DOHH2 (cell line): ENCODE results near the gene PON3.

ENCODE experiments used
- H3F3A ChIP-seq: fragments of 200-600 bp; sonication (generic), shearing (Covaris generic); 2 replicates; pipeline ENCODE4 v1.6.0; 2016; ENCODE audit warnings: antibody characterized with exemption, mild to moderate bottlenecking; ENCODE audit not compliant: control insufficient read depth, insufficient read depth
- H3K27ac ChIP-seq: fragments of 200-600 bp; sonication (generic); 2 replicates; pipeline ENCODE4 v1.5.1; 2014; ENCODE audit warnings: low read depth, mild to moderate bottlenecking, low read length, moderate library complexity
- H3K27me3 ChIP-seq: fragments of 200-600 bp; sonication (generic); 2 replicates; pipeline ENCODE4 v1.6.1; 2014; ENCODE audit warnings: mild to moderate bottlenecking, low read length, mixed read lengths; ENCODE audit not compliant: control insufficient read depth
- H3K36me3 ChIP-seq: fragments of 200-600 bp; sonication (generic); 2 replicates; pipeline ENCODE4 v1.6.1; 2014; ENCODE audit warnings: mild to moderate bottlenecking, low read length, moderate library complexity, mixed read lengths; ENCODE audit not compliant: control insufficient read depth
- H3K4me1 ChIP-seq: fragments of 200-600 bp; sonication (generic); 2 replicates; pipeline ENCODE4 v1.6.1; 2014; ENCODE audit warnings: mild to moderate bottlenecking, low read length, mixed read lengths; ENCODE audit not compliant: control insufficient read depth
- H3K4me2 ChIP-seq: fragments of 200-600 bp; sonication (generic); 2 replicates; pipeline ENCODE4 v1.6.0; 2014; ENCODE audit warnings: mild to moderate bottlenecking, low read length, moderate library complexity
- H3K4me3 ChIP-seq: fragments of 200-600 bp; sonication (generic); 2 replicates; pipeline ENCODE4 v1.5.1; 2014; ENCODE audit warnings: mild to moderate bottlenecking, low read length, mixed read lengths
- H3K79me2 ChIP-seq: fragments of 200-600 bp; sonication (generic); 2 replicates; pipeline ENCODE4 v1.6.1; 2014; ENCODE audit warnings: mild to moderate bottlenecking, low read length, mixed read lengths; ENCODE audit not compliant: control insufficient read depth
- H3K9me2 ChIP-seq: fragments of 200-600 bp; sonication (generic); replicated peaks from 2 replicates; pipeline ENCODE4 v1.6.1; 2014; ENCODE audit warnings: mild to moderate bottlenecking, low read length, mixed read lengths; ENCODE audit not compliant: control insufficient read depth
- H3K9me3 ChIP-seq: fragments of 200-600 bp; sonication (generic); 2 replicates; pipeline ENCODE4 v1.6.1; 2014; ENCODE audit warnings: antibody characterized with exemption, low read length, mixed read lengths; ENCODE audit not compliant: control insufficient read depth, insufficient read depth
- H4K20me1 ChIP-seq: fragments of 200-600 bp; sonication (generic); 2 replicates; pipeline ENCODE4 v1.6.0; 2014; ENCODE audit warnings: low read depth, mild to moderate bottlenecking, antibody characterized with exemption, low read length, moderate library complexity; ENCODE audit not compliant: control insufficient read depth, insufficient read depth
- CTCF ChIP-seq: fragments of 200-600 bp; sonication (generic); IDR thresholded peaks from one replicate; pipeline ENCODE4 v1.5.1; 2014; ENCODE audit warnings: antibody characterized with exemption, mild to moderate bottlenecking, low read depth, low read length; ENCODE audit not compliant: poor library complexity, severe bottlenecking
- EZH2phosphoT487 ChIP-seq: fragments of 200-600 bp; sonication (generic); IDR thresholded peaks from 2 replicates; pipeline ENCODE4 v1.6.1; 2017; ENCODE audit warnings: borderline replicate concordance, mild to moderate bottlenecking, antibody characterized with exemption, low read length, moderate library complexity, mixed read lengths

Gene PON3

GRCh38 chr7:95440394-95441038 lies 44.3 kb upstream of the PON3 start:
- Histone ChIP-seq H3K27me3 (no peaks in the 10 kb centered on the region), H3K9me2 (no peaks in the 10 kb centered on the region), H3K4me3 (no peak overlapping the region), H3K4me2 (no peak overlapping the region), H3K4me1 (no peaks in the 10 kb centered on the region), H3K27ac (no peak overlapping the region), H3K9me3 (no peaks in the 10 kb centered on the region), H3K36me3 (no peaks in the 10 kb centered on the region), H3F3A (no peaks in the 10 kb centered on the region), H4K20me1 (no peaks in the 10 kb centered on the region), H3K79me2 (no peaks in the 10 kb centered on the region)
- TF ChIP-seq CTCF = no peak

- Histone ChIP-seq H3K9me3 (no peaks in the 10 kb centered on the region), H3K4me3 (no peak overlapping the region), H3K27me3 (no peaks in the 10 kb centered on the region), H3K27ac (no peak overlapping the region), H3K79me2 (no peaks in the 10 kb centered on the region), H3K36me3 (no peaks in the 10 kb centered on the region), H3K9me2 (no peaks in the 10 kb centered on the region), H3K4me1 (no peaks in the 10 kb centered on the region), H3K4me2 (no peak overlapping the region), H4K20me1 (no peaks in the 10 kb centered on the region), H3F3A (no peaks in the 10 kb centered on the region)
- no peak for TF ChIP-seq EZH2phosphoT487
- TF ChIP-seq CTCF = no peak
Observed at GRCh38 chr7:95436407-95436806, 40.2 kb upstream of the PON3 start.

- Histone ChIP-seq H3K27ac (no peak overlapping the region), H3K36me3 (no peaks in the 10 kb centered on the region), H3K79me2 (no peaks in the 10 kb centered on the region), H3K9me3 (no peaks in the 10 kb centered on the region), H3K27me3 (no peaks in the 10 kb centered on the region), H4K20me1 (no peaks in the 10 kb centered on the region), H3K9me2 (no peaks in the 10 kb centered on the region), H3F3A (no peaks in the 10 kb centered on the region), H3K4me2 (no peak overlapping the region), H3K4me3 (no peak overlapping the region), H3K4me1 (no peaks in the 10 kb centered on the region)
- TF ChIP-seq CTCF (no peak), EZH2phosphoT487 (no peak)
Observed at GRCh38 chr7:95435422-95435780, 39.2 kb upstream of the PON3 start.
